Peyer's patch (tissue), 4 donors: Measurements from ENCODE around the gene SHC4. TPM values are rescaled to one million over a fixed set of nuclear protein-coding genes. Genes with fewer than 3 reads are reported as not detected.

Experiments
- DNase-seq, 3 donors: peaks; one replicate each; pipeline ENCODE4 v3.0.0-alpha.2; 2017 to 2019
- H3K27ac ChIP-seq, 4 donors: fragments of 200-600 bp; sonication (generic); one replicate each; pipeline ENCODE4 v1.5.1; 2016 to 2019
- H3K27me3 ChIP-seq, 2 donors: fragments of 200-600 bp; sonication (generic); one replicate each; pipeline ENCODE4 v1.5.1; 2019
- H3K36me3 ChIP-seq, 3 donors: fragments of 200-600 bp; sonication (generic); one replicate each; pipeline ENCODE4 v1.5.1; 2016 to 2019
- H3K4me1 ChIP-seq, 4 donors: fragments of 200-600 bp; sonication (generic); one replicate each; pipeline ENCODE4 v1.5.1; 2016 to 2019
- H3K4me3 ChIP-seq, 4 donors: fragments of 200-600 bp; sonication (generic); 1 replicate in 3 of 4; 2 replicates in 1 of 4; pipeline ENCODE4 v1.5.1; 2016 to 2019; ENCODE audit warnings: mild to moderate bottlenecking in 1 of 4
- H3K9me3 ChIP-seq, 4 donors: fragments of 200-600 bp; sonication (generic); one replicate each; pipeline ENCODE4 v1.5.1; 2016 to 2019; ENCODE audit warnings: mild to moderate bottlenecking in 1 of 4
- CTCF ChIP-seq, 6 experiments: fragments of 450-650 bp in 4 of 6; fragments of 200-600 bp in 2 of 6; sonication (generic) in 1 of 6; IDR thresholded peaks; one replicate each; pipeline ENCODE4 v1.5.1; 2017 to 2019; ENCODE audit warnings: antibody characterized with exemption in 6 of 6, mild to moderate bottlenecking in 3 of 6, moderate library complexity in 1 of 6
- POLR2A ChIP-seq, 2 donors: fragments of 450-650 bp; IDR thresholded peaks; one replicate each; pipeline ENCODE4 v1.5.1; 2017; ENCODE audit warnings: antibody characterized with exemption in 2 of 2, mild to moderate bottlenecking in 2 of 2, moderate library complexity in 2 of 2
- total RNA-seq, 4 donors: library from RNA; depleted of rRNA; stranded (reverse); fragments of >200 nt; gene quantifications; one replicate each; pipeline ENCODE4 v1.1.0, GENCODE V29; 2016

The SHC4 gene
- total RNA-seq, 4 donors from 2014 or later, result 0.66 TPM; not detected in 3

- Histone ChIP-seq H3K4me1 (no peaks in the 10 kb centered on the region), H3K36me3 (no peaks in the 10 kb centered on the region), H3K9me3 (no peaks in the 10 kb centered on the region), H3K4me3 (no peak overlapping the region), H3K27me3 (no peaks in the 10 kb centered on the region), H3K27ac (no peak overlapping the region)
- TF ChIP-seq CTCF (IDR thresholded peaks at IDR 0.05), result no peak
- TF ChIP-seq POLR2A (IDR thresholded peaks at IDR 0.05), result no peak
- DNase-seq, result no peak
Observed at GRCh38 chr15:48955370-48955769, 8.3 kb downstream of the SHC4 start.

DNA sequence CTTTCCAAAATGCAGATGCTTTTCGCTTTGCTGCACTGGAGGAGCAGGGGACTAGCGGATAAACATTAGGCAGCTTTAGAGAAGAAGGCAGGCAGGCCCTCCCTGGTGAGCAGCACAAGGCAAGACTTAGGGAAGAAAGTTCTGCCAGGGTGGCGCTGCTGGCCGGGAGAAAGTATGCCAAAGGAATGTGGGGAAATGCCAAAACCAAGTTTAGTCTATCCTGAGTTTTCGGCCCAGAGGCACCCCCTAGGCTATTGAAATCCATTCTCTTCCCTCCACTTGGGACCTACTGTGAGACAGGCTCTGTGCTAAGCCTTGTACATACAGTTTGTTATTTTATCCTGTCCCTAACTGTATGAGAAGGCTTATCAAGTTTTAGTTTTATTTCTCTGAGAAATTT, 9.2 kb downstream of the SHC4 start:
- DNase-seq, result no peak
- H3K27me3 ChIP-seq, result no peaks in the 10 kb centered on the region
- no peak for TF ChIP-seq CTCF (IDR thresholded peaks at IDR 0.05)
- TF ChIP-seq POLR2A (IDR thresholded peaks at IDR 0.05), result no peak
- H3K9me3 ChIP-seq, result no peaks in the 10 kb centered on the region
- no peaks in the 10 kb centered on the region for H3K4me1 ChIP-seq
- H3K4me3 ChIP-seq, result no peak overlapping the region
- no peaks in the 10 kb centered on the region for H3K36me3 ChIP-seq
- no peak overlapping the region for H3K27ac ChIP-seq

DNA sequence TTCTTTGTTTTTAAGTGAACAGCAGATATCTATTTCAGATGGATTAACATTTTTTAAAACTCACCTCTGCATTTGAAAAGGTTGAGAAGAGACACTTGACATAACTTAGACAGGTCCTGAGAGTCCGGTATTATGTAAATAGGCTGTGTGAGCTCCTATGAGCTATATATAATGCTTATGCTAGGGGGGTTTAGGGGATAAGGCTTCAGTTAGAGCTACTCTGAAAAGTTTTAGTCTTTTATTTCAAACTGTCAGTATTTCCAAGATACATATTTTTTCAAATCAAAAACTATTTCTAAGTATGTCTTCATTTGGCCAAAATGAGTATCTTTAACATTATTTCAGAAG, 16.9 kb downstream of the SHC4 start:
- Histone ChIP-seq H3K9me3 (no peaks in the 10 kb centered on the region), H3K27ac (no peak overlapping the region), H3K4me1 (no peaks in the 10 kb centered on the region), H3K36me3 (no peaks in the 10 kb centered on the region), H3K4me3 (no peak overlapping the region), H3K27me3 (no peaks in the 10 kb centered on the region)
- TF ChIP-seq POLR2A (IDR thresholded peaks at IDR 0.05), result no peak
- no peak for TF ChIP-seq CTCF (IDR thresholded peaks at IDR 0.05)
- DNase-seq, result no peak

- Histone ChIP-seq H3K27ac (no peak overlapping the region), H3K27me3 (no peaks in the 10 kb centered on the region), H3K9me3 (no peaks in the 10 kb centered on the region), H3K4me3 (no peak overlapping the region), H3K36me3 (no peaks in the 10 kb centered on the region), H3K4me1 (no peaks in the 10 kb centered on the region)
- TF ChIP-seq POLR2A (IDR thresholded peaks at IDR 0.05) (no peak), CTCF (IDR thresholded peaks at IDR 0.05) (no peak)
- DNase-seq, result no peak
Observed at GRCh38 chr15:48946074-48946839, 17.5 kb downstream of the SHC4 start.

DNA sequence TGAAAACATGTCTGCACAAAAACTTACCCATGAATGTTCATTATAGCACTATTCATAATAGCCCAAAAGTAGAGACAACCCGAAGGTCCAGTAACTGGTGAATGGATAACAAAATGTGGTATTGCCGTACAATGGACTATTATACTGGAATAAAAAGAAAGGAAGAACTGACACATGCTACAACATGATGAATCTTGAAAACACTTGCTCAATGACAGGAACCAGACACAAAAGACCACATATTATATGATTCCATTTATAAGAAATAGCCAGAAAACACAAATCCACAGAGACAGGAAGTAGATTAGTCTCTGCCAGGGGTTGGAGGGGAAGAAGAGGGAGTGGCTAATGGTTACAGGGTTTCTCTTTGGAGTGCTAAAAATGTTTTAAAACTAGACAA, 18.3 kb downstream of the SHC4 start:
- Histone ChIP-seq H3K4me1 (no peaks in the 10 kb centered on the region), H3K4me3 (no peak overlapping the region), H3K27ac (no peak overlapping the region), H3K36me3 (no peaks in the 10 kb centered on the region), H3K27me3 (no peaks in the 10 kb centered on the region), H3K9me3 (no peaks in the 10 kb centered on the region)
- DNase-seq, result no peak
- no peak for TF ChIP-seq POLR2A (IDR thresholded peaks at IDR 0.05)
- no peak for TF ChIP-seq CTCF (IDR thresholded peaks at IDR 0.05)

GRCh38 chr15:48941904-48942303, 21.8 kb downstream of the SHC4 start:
- Histone ChIP-seq H3K4me1 (no peaks in the 10 kb centered on the region), H3K27ac (no peak overlapping the region), H3K9me3 (no peaks in the 10 kb centered on the region), H3K36me3 (no peaks in the 10 kb centered on the region), H3K4me3 (no peak overlapping the region), H3K27me3 (no peaks in the 10 kb centered on the region)
- no peak for TF ChIP-seq CTCF (IDR thresholded peaks at IDR 0.05)
- TF ChIP-seq POLR2A (IDR thresholded peaks at IDR 0.05), result no peak
- DNase-seq, result no peak
